ENCODE measurements around the gene KRTAP17-1. TPM values are rescaled to one million over a fixed set of nuclear protein-coding genes. Genes with fewer than 3 reads are reported as not detected.

KRTAP17-1 gene
- total RNA-seq, 2 donors from 2014 or later = not detected

DNA sequence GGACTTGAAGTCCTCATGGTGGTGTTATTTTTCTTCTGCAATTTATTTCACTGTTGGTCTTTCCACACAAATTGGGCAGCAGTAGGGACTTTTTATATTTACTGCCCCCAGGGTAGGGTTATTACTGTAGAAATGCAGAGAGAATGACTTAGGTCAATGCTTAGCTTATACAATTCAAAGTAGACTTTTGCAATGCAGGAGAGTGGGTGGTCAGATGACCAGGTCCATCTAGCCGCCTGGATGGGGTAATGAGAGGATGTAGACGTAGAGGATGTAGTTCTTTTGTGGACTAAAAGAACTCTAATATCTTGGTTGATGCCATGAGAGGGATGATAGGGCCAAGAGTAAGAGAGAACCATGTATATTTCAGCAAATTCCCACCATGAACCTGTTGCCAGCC, 2.7 kb upstream of the KRTAP17-1 start:
- no peaks in the 10 kb centered on the region for H3K36me3 ChIP-seq
- no peak overlapping the region for H3K4me3 ChIP-seq
- no peak overlapping the region for H3K27ac ChIP-seq
- TF ChIP-seq POLR2A (IDR thresholded peaks at IDR 0.05) (no peak), POLR2AphosphoS5 (IDR thresholded peaks at IDR 0.05) (no peak)
- TF ChIP-seq, protein P1, sequence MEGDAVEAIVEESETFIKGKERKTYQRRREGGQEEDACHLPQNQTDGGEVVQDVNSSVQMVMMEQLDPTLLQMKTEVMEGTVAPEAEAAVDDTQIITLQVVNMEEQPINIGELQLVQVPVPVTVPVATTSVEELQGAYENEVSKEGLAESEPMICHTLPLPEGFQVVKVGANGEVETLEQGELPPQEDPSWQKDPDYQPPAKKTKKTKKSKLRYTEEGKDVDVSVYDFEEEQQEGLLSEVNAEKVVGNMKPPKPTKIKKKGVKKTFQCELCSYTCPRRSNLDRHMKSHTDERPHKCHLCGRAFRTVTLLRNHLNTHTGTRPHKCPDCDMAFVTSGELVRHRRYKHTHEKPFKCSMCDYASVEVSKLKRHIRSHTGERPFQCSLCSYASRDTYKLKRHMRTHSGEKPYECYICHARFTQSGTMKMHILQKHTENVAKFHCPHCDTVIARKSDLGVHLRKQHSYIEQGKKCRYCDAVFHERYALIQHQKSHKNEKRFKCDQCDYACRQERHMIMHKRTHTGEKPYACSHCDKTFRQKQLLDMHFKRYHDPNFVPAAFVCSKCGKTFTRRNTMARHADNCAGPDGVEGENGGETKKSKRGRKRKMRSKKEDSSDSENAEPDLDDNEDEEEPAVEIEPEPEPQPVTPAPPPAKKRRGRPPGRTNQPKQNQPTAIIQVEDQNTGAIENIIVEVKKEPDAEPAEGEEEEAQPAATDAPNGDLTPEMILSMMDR (IDR thresholded peaks at IDR 0.05) = no peak
- WGBS = 98% methylated on average over 2 of the region's 2 CpGs
- intact Hi-C loops (cut with DNase I) = no loop called here
- no peak for DNase-seq (ENCODE audit: low spot score)
- H3K27me3 ChIP-seq (replicated peaks; ENCODE audit: insufficient read depth) = no peaks in the 10 kb centered on the region
- no peaks in the 10 kb centered on the region for H3K9me3 ChIP-seq
- H3K4me1 ChIP-seq (replicated peaks) = no peaks in the 10 kb centered on the region

DNA sequence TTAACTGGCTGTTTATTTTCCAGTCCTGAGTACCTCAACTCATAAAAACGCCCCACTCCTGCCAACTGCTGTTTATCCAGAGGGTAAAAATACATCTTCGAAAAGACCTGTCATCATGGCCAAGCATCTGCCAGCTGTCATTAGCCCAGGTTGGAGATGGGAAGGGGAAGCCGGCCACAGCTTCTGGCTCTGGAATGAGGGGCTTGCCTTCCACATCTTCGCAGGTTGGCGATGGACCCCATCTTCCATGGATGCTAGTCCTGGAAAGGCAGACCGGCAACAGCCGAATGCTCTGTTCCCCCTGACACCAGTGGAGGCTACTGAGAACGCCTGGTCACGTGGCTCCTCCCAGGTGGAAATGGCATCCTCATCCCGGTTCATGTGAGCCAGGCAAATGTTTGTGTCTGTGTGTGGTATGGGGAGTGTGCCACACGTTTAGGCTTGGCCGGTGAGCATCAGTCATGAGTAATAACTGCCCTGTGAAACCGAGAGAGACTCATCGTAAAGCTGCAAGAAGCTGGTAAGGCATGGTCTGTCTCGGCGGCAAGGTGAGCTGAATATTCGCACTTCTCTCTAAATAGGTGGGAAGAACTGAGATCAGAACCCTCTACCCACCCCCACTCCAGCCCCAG, 420 bp upstream of the KRTAP17-1 start:
- no peak overlapping the region for H3K4me3 ChIP-seq
- DNase-seq (ENCODE audit: low spot score) = no peak
- TF ChIP-seq POLR2A (IDR thresholded peaks at IDR 0.05) (no peak), POLR2AphosphoS5 (IDR thresholded peaks at IDR 0.05) (no peak)
- TF ChIP-seq, protein P1 (IDR thresholded peaks at IDR 0.05) = no peak
- no peaks in the 10 kb centered on the region for H3K9me3 ChIP-seq
- H3K27me3 ChIP-seq (replicated peaks; ENCODE audit: insufficient read depth) = no peaks in the 10 kb centered on the region
- H3K4me1 ChIP-seq (replicated peaks) = no peaks in the 10 kb centered on the region
- 75% methylated on average over 17 of the region's 17 CpGs for WGBS
- H3K36me3 ChIP-seq = no peaks in the 10 kb centered on the region
- intact Hi-C loops (cut with DNase I) = no loop called here
- no peak overlapping the region for H3K27ac ChIP-seq

DNA sequence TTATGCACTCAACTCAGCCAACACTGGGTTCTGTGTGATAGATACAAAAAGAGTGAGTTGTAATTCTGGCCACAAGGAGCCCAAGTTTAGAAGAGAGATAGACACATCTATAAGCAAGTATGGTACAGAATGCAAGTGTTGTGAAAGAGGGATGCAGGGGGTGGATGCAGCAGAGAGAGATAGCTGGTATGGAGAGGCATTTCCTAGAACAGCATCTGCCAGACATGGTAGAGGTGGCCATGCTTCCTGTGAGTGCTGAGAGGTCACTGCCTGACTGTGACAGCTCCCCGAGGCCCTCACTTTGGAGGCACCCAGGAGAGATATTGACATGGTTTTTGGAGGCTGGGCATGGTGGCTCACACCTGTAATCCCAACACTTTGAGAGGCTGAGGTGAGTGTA, 4.4 kb downstream of the KRTAP17-1 start:
- Histone ChIP-seq H3K36me3 (no peaks in the 10 kb centered on the region), H3K4me1 (replicated peaks) (no peaks in the 10 kb centered on the region), H3K4me3 (no peak overlapping the region), H3K27ac (no peak overlapping the region), H3K27me3 (replicated peaks; ENCODE audit: insufficient read depth) (no peaks in the 10 kb centered on the region), H3K9me3 (no peaks in the 10 kb centered on the region)
- intact Hi-C loops (cut with DNase I) = no loop called here
- DNase-seq (ENCODE audit: low spot score) = no peak
- TF ChIP-seq, protein P1 (IDR thresholded peaks at IDR 0.05) = no peak
- no peak for TF ChIP-seq POLR2A (IDR thresholded peaks at IDR 0.05)
- no peak for TF ChIP-seq POLR2AphosphoS5 (IDR thresholded peaks at IDR 0.05)
- WGBS = 95% methylated on average over 1 of the region's 1 CpG

DNA sequence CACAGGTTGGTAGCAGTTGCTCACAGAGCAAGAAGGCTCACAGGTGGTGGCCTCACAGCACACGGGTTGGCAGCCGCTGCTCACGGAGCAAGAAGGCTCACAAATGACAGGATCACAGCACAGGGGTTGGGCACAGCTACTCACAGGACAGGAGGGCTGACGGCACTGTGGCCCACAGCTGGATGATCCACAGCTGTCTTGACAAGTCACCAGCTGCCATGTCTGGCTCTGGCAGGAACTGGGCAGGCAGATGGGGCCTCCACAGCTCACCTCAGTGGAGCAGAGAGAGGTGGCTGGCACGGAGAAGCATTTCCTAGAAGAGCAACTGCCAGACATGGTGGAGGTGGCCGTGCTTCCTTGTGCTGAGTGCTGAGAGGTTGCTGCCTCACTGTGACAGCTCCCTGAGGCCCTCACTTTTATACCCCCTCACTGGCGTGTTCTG, 6.6 kb downstream of the KRTAP17-1 start, which contains the start of gene KRTAP16-1:
Gene KRTAP16-1 (minus strand): TSS at position 392 of the 442 bp plus-strand sequence. CDS start 56 bp downstream, at position 336.
- H3K36me3 ChIP-seq = no peaks in the 10 kb centered on the region
- TF ChIP-seq, protein P1 (IDR thresholded peaks at IDR 0.05) = no peak
- TF ChIP-seq POLR2AphosphoS5 (IDR thresholded peaks at IDR 0.05) (no peak), POLR2A (IDR thresholded peaks at IDR 0.05) (no peak)
- WGBS = 69% methylated on average over 7 of the region's 7 CpGs
- H3K4me1 ChIP-seq (replicated peaks) = no peaks in the 10 kb centered on the region
- no peak for DNase-seq (ENCODE audit: low spot score)
- H3K4me3 ChIP-seq = no peak within 1 kb of the TSS
- H3K9me3 ChIP-seq = no peaks in the 10 kb centered on the region
- no peak within 1 kb of the TSS for H3K27ac ChIP-seq
- intact Hi-C loops (cut with DNase I) = no loop called here
- no peaks in the 10 kb centered on the region for H3K27me3 ChIP-seq (replicated peaks; ENCODE audit: insufficient read depth)

All from prostate gland (tissue), 2 donors.